Neutrophil (primary cell): Measurements from ENCODE around the gene LRRC43.
"Not testable (repeated sequence)": the region's sequence is repeated elsewhere in the genome, so short reads cannot be mapped to it uniquely, and the experiment has no call there.

Source experiments
- H3K27ac ChIP-seq: fragments of 200-600 bp; sonication (generic); 2 replicates; pipeline ENCODE4 v1.5.1; 2016; ENCODE audit warnings: mild to moderate bottlenecking, moderate library complexity
- H3K27me3 ChIP-seq: fragments of 200-600 bp; sonication (generic); 2 replicates; pipeline ENCODE4 v1.6.0; 2016; ENCODE audit warnings: mild to moderate bottlenecking
- H3K36me3 ChIP-seq: fragments of 200-600 bp; sonication (generic); 2 replicates; pipeline ENCODE4 v1.5.1; 2017
- H3K4me1 ChIP-seq, 2 experiments: fragments of 200-600 bp in 1 of 2; sonication (generic) in 1 of 2; 1 replicate in 1 of 2; 2 replicates in 1 of 2; pipeline versions ENCODE4 v1.5.1 to v1.6.1; 2013 to 2016; ENCODE audit warnings: low read depth in 1 of 2, low read length in 1 of 2, mild to moderate bottlenecking in 1 of 2, moderate library complexity in 1 of 2; ENCODE audit not compliant: control insufficient read depth in 1 of 2, insufficient read depth in 1 of 2
- H3K4me3 ChIP-seq, 2 experiments: fragments of 200-600 bp in 1 of 2; sonication (generic) in 1 of 2; 1 replicate in 1 of 2; 2 replicates in 1 of 2; pipeline ENCODE4 v1.5.1; 2013 to 2016; ENCODE audit warnings: low read depth in 1 of 2, low read length in 1 of 2, mild to moderate bottlenecking in 1 of 2, moderate library complexity in 1 of 2
- H3K9me3 ChIP-seq: fragments of 200-600 bp; sonication (generic); 2 replicates; pipeline ENCODE4 v1.5.1; 2016
- TF ChIP-seq, protein P1 (sequence below): fragments of 200-600 bp; sonication (generic); IDR thresholded peaks from 2 replicates; pipeline ENCODE4 v1.5.1; 2016; ENCODE audit warnings: antibody characterized with exemption

Gene LRRC43

DNA sequence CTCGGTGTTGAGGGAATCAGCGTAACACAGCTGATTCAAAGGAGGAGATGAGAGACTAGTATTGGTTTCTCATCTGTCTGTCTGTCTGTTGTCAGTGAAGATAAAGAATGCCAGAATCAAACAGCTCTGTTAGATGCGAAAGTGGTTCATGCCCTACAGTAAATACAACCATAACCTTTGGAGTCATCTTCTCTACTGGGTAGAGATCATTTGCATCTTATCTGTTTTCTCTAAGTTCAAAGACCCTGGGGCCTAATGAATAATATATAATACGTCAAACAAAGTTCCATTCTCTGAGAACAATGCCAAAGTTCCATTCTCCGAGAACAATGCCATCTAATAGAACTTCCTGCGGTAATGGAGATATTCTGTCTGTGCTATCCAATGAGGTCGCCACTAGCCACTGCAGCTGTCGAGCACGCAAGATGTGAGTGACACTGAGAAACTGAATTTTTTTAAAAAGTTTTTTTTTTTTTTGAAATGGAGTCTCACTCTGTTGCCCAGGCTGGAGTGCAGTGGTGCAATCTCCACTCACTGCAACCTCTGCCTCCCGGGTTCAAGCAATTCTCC is 15.5 kb upstream of the LRRC43 start:
- no peaks in the 10 kb centered on the region for H3K4me1 ChIP-seq
- H3K36me3 ChIP-seq, result no peaks in the 10 kb centered on the region
- no peaks in the 10 kb centered on the region for H3K9me3 ChIP-seq
- TF ChIP-seq, protein P1, sequence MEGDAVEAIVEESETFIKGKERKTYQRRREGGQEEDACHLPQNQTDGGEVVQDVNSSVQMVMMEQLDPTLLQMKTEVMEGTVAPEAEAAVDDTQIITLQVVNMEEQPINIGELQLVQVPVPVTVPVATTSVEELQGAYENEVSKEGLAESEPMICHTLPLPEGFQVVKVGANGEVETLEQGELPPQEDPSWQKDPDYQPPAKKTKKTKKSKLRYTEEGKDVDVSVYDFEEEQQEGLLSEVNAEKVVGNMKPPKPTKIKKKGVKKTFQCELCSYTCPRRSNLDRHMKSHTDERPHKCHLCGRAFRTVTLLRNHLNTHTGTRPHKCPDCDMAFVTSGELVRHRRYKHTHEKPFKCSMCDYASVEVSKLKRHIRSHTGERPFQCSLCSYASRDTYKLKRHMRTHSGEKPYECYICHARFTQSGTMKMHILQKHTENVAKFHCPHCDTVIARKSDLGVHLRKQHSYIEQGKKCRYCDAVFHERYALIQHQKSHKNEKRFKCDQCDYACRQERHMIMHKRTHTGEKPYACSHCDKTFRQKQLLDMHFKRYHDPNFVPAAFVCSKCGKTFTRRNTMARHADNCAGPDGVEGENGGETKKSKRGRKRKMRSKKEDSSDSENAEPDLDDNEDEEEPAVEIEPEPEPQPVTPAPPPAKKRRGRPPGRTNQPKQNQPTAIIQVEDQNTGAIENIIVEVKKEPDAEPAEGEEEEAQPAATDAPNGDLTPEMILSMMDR, result no peak
- H3K27me3 ChIP-seq, result no peaks in the 10 kb centered on the region
- no peak overlapping the region for H3K4me3 ChIP-seq
- H3K27ac ChIP-seq, result no peak overlapping the region

DNA sequence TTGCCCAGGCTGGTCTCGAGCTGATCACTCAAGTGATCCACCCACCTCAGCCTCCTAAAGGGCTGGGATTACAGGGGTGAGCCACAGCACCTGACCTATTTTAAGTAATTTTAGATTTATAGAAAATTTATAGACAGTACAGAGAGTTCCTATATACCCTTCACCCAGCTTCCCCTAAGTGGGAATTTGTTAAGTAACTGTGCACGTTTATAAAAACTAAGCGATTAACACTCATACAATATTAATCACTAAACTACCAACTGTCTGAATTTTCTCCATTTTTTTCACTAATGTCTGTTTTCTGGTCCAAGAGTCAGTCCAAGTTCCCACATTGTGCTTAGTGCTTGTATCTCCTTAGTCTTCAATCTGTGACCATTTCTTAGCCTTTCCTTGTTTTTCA is 14.4 kb upstream of the LRRC43 start:
- H3K9me3 ChIP-seq, result no peaks in the 10 kb centered on the region
- TF ChIP-seq, protein P1, result no peak
- H3K36me3 ChIP-seq, result no peaks in the 10 kb centered on the region
- no peaks in the 10 kb centered on the region for H3K27me3 ChIP-seq
- no peak overlapping the region for H3K27ac ChIP-seq
- no peak overlapping the region for H3K4me3 ChIP-seq
- no peaks in the 10 kb centered on the region for H3K4me1 ChIP-seq

DNA sequence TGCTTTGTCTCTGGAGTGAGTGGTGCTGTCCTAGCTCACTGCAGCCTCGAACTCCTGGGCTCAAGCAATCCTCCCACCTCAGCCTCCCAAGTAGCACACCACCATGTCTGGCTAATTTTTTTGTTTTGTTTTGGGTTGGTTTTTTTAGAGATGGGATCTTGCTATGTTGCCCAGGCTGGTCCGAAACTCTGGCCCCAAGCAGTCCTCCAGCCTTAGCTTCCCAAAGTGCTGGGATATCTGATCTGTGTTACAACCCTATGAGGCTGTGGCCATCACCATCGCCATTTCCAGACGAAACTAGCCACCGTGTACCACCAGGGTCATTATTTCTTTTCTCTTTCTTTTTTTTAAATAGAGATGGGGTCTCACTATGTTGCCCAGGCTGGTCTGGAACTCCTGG is 11.5 kb upstream of the LRRC43 start:
- Histone ChIP-seq H3K27me3 (no peaks in the 10 kb centered on the region), H3K27ac (no peak overlapping the region), H3K4me1 (no peaks in the 10 kb centered on the region), H3K4me3 (no peak overlapping the region), H3K9me3 (no peaks in the 10 kb centered on the region), H3K36me3 (no peaks in the 10 kb centered on the region)
- TF ChIP-seq, protein P1, result no peak

DNA sequence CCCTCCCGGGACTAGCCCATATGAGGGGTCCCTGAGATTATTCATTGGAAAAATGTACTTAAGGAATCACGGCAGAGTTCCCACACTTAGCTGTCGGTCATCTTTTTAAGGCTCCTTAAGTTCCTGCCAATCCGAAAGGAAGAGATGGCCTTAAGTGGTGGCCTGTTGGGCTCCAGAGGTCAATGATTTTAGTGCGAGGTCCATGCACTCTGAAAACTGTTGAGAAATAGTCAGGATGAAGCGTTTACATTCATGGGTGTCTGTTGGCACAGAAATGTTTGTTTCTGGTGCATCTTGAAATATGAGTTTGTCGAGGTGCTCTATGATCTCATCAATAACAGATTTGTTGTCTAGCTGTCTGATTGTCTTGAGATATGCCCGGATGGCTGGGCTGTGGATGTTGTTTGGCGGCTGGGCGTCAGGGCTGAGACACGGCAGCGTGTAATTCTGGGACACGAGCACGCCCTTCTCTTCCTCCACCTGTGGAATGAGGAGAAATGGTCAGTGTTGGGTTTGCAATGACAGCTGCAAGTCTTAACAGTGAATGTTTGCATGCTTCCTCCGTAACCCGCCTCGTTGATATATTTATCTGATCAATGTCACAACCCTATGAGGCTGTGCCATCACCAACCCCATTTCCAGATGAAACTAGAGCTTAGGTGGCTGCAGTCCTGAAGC is 10.5 kb upstream of the LRRC43 start:
- TF ChIP-seq, protein P1, result no peak
- Histone ChIP-seq H3K9me3 (no peaks in the 10 kb centered on the region), H3K36me3 (no peaks in the 10 kb centered on the region), H3K27me3 (no peaks in the 10 kb centered on the region), H3K4me1 (no peaks in the 10 kb centered on the region), H3K27ac (no peak overlapping the region), H3K4me3 (no peak overlapping the region)

DNA sequence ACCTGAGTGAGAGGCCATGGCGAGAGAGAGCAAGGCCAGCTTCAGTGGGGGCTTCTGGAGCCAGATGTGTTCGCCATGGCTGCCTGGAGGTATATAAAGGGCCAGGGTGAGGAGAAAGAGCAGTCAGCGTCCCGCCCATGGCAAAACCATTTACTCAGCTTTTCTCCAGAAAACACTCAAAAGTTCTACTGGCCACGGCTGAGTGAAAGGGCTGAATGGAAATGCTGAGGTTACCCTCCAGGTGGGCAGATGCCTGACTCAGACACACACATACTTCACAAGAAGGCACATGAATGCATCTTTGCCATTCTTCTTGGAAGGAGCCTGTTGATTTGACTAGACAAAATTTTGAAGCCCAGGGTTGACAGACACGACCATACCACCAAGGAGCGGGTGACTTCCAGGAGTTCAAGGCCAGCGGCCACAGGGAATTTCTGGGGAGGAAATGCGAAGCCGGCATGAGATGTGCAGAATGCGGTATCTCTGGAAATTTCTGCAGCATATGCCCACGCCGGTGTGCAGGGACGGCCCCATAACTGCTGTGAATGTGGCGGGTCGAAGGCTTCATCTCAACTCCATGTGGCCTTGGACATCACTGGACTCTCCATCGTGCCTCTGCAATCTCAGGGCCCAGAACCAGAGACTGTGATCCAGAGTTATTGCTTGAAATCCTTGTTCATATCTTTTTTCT is 8.6 kb upstream of the LRRC43 start, which contains the start of gene IL31:
Gene IL31 (minus strand): TSS at position 67 of the 691 bp plus-strand sequence. CDS start 49 bp downstream, at position 18.
- Histone ChIP-seq H3K27me3 (no peaks in the 10 kb centered on the region), H3K27ac (no peak within 1 kb of the TSS), H3K4me1 (no peaks in the 10 kb centered on the region), H3K36me3 (no peaks in the 10 kb centered on the region), H3K4me3 (no peak within 1 kb of the TSS), H3K9me3 (no peaks in the 10 kb centered on the region)
- TF ChIP-seq, protein P1, result no peak

DNA sequence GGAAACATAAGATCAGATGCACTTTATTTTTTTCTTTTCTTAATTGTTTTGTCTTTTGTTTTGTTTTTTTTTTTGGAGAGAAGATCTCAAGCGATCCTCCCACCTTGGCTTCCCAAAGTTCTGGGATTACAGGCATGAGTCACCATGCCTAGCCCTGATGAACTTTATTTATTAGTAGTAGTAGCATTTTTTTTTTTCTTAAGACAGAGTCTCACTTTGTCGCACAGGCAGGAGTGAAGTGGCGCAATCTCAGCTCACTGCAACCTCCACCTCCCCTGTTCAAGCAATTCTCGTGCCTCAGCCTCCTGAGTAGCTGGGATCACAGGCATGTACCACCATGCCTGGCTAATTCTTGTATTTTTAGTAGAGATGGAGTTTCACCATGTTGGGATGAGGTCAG is 6.5 kb upstream of the LRRC43 start:
- H3K9me3 ChIP-seq, H3K27me3 ChIP-seq, H3K36me3 ChIP-seq, H3K4me1 ChIP-seq, H3K4me3 ChIP-seq, H3K27ac ChIP-seq: not testable (repeated sequence)
